22Rv1 (cell line): ENCODE results near the gene MGAT4B.

Experiments used
- H3K27ac ChIP-seq: fragments of 450-650 bp; 2 replicates; pipeline ENCODE4 v1.5.1; 2017
- CTCF ChIP-seq: fragments of 450-650 bp; IDR thresholded peaks from 2 replicates; pipeline ENCODE4 v1.5.1; 2017; ENCODE audit warnings: mild to moderate bottlenecking
- ZFX ChIP-seq: fragments of 450-650 bp; IDR thresholded peaks from 2 replicates; pipeline ENCODE4 v1.6.1; 2017; ENCODE audit warnings: antibody characterized with exemption, borderline replicate concordance

The MGAT4B gene

DNA sequence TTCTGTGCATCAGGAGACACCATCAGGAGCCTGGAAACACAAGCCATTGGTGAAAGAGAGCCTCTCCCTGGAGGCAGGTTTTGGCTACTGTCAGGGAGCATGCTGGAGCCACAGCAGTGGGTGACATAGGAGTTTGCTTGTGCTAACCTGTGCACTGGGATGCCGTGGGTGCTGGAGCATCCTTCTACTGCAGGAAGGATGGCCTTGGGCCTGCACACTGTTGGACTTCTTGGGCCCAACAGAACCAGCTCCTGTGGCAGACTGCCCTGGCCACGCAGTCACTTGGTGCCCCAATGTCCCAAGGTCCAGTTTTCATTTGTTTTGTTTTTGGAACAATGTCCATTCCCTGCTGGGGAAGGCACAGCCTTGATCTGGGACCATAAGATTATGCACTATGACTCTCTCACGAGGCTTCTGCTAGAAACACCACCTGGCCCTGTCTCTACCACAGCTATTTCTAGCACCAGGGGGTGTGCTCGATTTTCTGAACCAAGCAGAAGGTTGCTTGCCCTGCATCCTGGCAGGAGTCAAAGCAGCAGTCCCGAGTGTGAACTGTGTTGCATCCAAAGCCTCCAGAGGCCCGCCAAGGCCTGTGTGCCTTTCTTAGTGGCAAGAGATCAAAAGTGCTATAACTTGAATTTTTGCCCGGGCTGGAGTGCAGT is 18.3 kb downstream of the MGAT4B start:
- TF ChIP-seq ZFX (no peak), CTCF (no peak)
- H3K27ac ChIP-seq, result no peak overlapping the region

DNA sequence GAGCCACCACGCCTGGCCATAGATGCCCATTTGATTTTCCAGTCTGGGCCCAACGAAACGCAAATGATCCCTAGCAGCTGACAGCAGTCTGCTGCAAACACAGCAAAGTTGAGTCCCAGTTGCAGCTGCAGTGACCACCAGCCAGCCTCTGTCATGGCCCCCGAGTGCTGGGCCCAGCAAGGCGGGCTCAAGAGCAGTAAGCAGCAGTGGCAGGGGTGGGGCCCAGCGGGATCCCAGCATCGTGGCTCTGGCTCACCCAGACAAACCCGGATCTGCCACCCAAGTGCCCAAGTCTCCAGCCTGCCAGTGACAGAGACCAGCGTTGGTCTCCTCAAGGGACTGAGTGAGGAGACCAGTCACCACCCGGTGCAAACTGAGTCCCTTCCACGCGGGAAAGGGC is 19.8 kb downstream of the MGAT4B start:
- peak overlapping the region; percentile 22; the same call in 1 of the 2 replicates for H3K27ac ChIP-seq
- TF ChIP-seq ZFX, result no peak
- no peak for TF ChIP-seq CTCF

- no peak overlapping the region for H3K27ac ChIP-seq
- TF ChIP-seq ZFX, result no peak
- TF ChIP-seq CTCF, result no peak
Observed at GRCh38 chr5:179783128-179783527, 23.5 kb downstream of the MGAT4B start.

- no peak overlapping the region for H3K27ac ChIP-seq
- TF ChIP-seq CTCF (no peak), ZFX (no peak)
Observed at GRCh38 chr5:179781846-179782245, 24.8 kb downstream of the MGAT4B start.

DNA sequence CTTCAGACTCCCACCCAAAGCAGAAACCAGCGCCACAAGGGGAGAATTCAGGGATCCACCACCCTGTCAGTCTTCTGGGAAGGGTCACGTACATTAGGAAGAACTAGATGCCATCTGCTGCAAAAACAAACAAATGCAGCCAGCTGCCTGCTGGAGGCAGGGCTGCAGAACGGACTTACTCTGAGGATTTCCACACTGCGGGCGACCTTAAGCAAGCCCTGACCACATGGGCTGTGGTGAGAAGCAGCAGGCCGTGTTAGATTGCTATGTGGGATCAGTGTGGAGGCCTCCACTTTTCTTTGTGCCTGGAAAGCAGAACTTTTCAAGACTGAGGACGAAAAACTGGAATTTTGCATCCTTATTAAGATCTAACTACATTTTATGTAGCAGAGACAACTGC is 26.3 kb downstream of the MGAT4B start:
- TF ChIP-seq ZFX (no peak), CTCF (no peak)
- H3K27ac ChIP-seq, result no peak overlapping the region

DNA sequence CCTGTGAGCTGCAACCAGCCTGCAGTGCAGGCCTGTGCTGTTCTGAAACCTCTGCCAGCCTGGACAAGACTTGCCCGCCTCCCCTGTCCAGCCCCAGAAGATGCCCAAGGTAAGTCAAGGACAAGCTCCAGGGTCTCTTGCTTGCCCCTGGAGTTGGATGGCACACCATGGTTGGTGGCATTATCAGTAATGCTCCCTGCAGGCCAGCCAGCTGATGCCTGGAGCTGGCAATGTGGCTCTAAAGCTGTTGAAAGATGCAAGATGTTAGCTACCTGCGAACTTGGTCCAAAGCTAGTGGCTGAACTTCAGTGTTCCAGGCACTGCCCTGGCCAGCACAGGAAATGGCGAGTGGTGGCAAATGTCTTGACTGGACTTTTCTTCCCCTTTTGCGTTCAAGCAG is 26.8 kb downstream of the MGAT4B start:
- no peak overlapping the region for H3K27ac ChIP-seq
- no peak for TF ChIP-seq CTCF
- TF ChIP-seq ZFX, result no peak

DNA sequence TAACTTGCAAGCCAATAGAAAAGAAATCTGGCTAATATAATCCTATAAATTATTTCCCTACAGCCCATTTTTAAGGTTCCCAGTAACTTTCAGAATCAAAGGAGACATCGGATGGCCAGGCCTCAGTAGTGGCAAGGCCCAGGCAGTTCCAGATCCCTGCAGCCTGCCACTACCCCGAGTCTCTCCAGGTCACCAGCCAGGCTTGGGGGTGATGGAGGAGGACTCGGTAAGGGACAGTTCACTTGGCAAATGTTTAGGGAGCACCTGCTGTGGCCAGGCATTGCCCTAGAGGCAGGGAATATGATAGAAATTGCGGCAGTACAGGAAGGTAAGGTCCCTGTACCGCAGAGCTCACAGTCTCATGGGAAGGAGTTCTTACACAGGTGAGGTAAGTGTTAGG is 28.1 kb downstream of the MGAT4B start:
- H3K27ac ChIP-seq, result no peak overlapping the region
- TF ChIP-seq CTCF, result no peak
- TF ChIP-seq ZFX, result no peak
